Left ventricle myocardium inferior (tissue), 1 donor: ENCODE measurements around the gene BPIFB3. TPM values are rescaled to one million over a fixed set of nuclear protein-coding genes. Genes with fewer than 3 reads are reported as not detected.

Experiments used
- DNase-seq: peaks from one replicate; pipeline ENCODE4 v3.0.0-alpha.2; 2020
- H3K27ac ChIP-seq: fragments of 200-600 bp; replicated peaks from 2 replicates; pipeline ENCODE4 v1.8.0; 2021
- H3K27me3 ChIP-seq: fragments of 200-600 bp; 2 replicates; pipeline ENCODE4 v1.8.0; 2021; ENCODE audit warnings: low read depth
- H3K36me3 ChIP-seq: fragments of 200-600 bp; 2 replicates; pipeline ENCODE4 v1.8.0; 2021
- H3K4me1 ChIP-seq: fragments of 200-600 bp; 2 replicates; pipeline ENCODE4 v1.8.0; 2021
- H3K4me3 ChIP-seq: fragments of 200-600 bp; 2 replicates; pipeline ENCODE4 v1.8.0; 2021; ENCODE audit warnings: mild to moderate bottlenecking, moderate library complexity
- H3K9me3 ChIP-seq: fragments of 200-600 bp; replicated peaks from 2 replicates; pipeline ENCODE4 v1.8.0; 2021
- CTCF ChIP-seq: fragments of 200-600 bp; IDR thresholded peaks from 2 replicates; pipeline ENCODE4 v1.8.0; 2021; ENCODE audit warnings: antibody characterized with exemption, mild to moderate bottlenecking, borderline replicate concordance
- intact Hi-C: fragments of 100-400 bp; cut with micrococcal nuclease; formaldehyde crosslinking; loops from one replicate; pipeline ENCODE4 v1.11.0; 2022
- total RNA-seq: library from RNA; stranded (reverse); fragmentation: NEBNext Ultra II Directional; extraction: Animal tissue kit (Norgen Biotek cat#: 25700); gene quantifications from one replicate; pipeline ENCODE4 v1.2.1, GENCODE V29; 2021
- donor health status: DM: no; HTN: yes; CAD: no; lungs with severe emphysema.

BPIFB3 gene
- total RNA-seq, 1 donor from 2014 or later = not detected

DNA sequence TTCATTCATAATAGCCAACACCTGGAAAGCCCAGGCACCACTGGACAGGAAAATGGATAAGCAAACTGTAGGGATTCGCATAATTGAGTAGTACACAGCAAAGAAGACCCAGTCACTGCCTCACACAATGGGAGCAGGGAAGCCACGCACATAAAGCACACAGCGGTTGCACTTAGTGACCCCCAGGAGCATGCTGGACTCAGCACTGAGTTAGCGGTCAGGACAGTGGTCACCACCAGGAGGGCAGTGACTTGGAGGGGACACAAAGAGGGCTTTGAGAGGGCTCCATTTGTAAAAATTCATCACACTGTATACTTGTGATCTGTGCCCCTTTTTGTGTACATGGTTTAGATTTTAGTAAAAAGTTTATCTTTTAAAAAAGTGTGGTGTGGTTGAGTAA lies 2.4 kb upstream of the BPIFB3 start:
- H3K27ac ChIP-seq = no peak overlapping the region
- no peaks in the 10 kb centered on the region for H3K36me3 ChIP-seq
- no peaks in the 10 kb centered on the region for H3K4me1 ChIP-seq
- H3K27me3 ChIP-seq = peaks cover 24% of the 10 kb centered on the region
- intact Hi-C loops = no loop called here
- no peak for DNase-seq
- H3K9me3 ChIP-seq = peaks cover 6% of the 10 kb centered on the region
- no peak overlapping the region for H3K4me3 ChIP-seq
- no peak for TF ChIP-seq CTCF

GRCh38 chr20:33054381-33054780 lies 678 bp downstream of the BPIFB3 start:
- Histone ChIP-seq H3K4me3 (no peak overlapping the region), H3K36me3 (no peaks in the 10 kb centered on the region), H3K27me3 (peaks cover 24% of the 10 kb centered on the region), H3K27ac (no peak overlapping the region), H3K9me3 (no peaks in the 10 kb centered on the region), H3K4me1 (no peaks in the 10 kb centered on the region)
- intact Hi-C loops = no loop called here
- no peak for DNase-seq
- TF ChIP-seq CTCF = no peak

- TF ChIP-seq CTCF = no peak
- H3K4me1 ChIP-seq = no peaks in the 10 kb centered on the region
- no peaks in the 10 kb centered on the region for H3K9me3 ChIP-seq
- DNase-seq = no peak
- intact Hi-C loops = no loop called here
- no peaks in the 10 kb centered on the region for H3K36me3 ChIP-seq
- no peak overlapping the region for H3K4me3 ChIP-seq
- H3K27me3 ChIP-seq = peaks cover 27% of the 10 kb centered on the region
- H3K27ac ChIP-seq = no peak overlapping the region
Measured at GRCh38 chr20:33054791-33055190, 1.1 kb downstream of the BPIFB3 start.

GRCh38 chr20:33059136-33059535 lies 5.4 kb downstream of the BPIFB3 start:
- Histone ChIP-seq H3K4me3 (no peak overlapping the region), H3K9me3 (no peaks in the 10 kb centered on the region), H3K27me3 (peaks cover 21% of the 10 kb centered on the region), H3K36me3 (no peaks in the 10 kb centered on the region), H3K27ac (no peak overlapping the region), H3K4me1 (no peaks in the 10 kb centered on the region)
- DNase-seq = no peak
- TF ChIP-seq CTCF = no peak
- intact Hi-C loops = no loop called here

DNA sequence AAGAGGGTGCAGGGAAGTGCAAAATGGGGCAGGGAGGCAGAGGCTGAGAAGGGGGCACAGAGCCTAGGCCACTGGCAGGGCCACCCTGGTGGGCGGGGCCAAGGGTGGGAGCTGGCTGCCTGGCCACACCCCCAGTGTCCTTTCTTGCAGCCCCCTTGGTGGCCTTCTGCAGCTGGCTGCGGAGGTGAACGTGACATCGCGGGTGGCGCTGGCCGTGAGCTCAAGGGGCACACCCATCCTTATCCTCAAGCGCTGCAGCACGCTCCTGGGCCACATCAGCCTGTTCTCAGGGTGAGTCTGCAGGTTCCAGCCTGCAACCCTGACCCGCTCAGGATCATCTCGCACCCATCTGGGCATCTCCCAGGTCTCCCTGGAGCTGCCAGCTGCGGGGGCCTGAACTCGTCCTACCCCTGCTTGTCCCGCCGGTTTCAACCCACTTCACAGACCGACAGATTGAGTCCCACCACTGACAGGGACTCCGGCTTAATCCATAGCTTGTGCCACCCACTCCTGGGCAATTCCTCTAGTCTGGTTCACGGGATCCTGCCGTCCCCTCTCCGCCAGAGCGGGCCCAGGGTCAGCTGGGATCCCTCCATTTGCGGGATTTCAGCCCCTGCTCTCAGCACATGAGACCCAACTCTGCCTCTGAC lies 6.2 kb downstream of the BPIFB3 start:
- no peaks in the 10 kb centered on the region for H3K36me3 ChIP-seq
- no peak overlapping the region for H3K27ac ChIP-seq
- intact Hi-C loops = no loop called here
- DNase-seq = no peak
- no peaks in the 10 kb centered on the region for H3K4me1 ChIP-seq
- H3K9me3 ChIP-seq = no peaks in the 10 kb centered on the region
- H3K4me3 ChIP-seq = no peak overlapping the region
- TF ChIP-seq CTCF = no peak
- peaks cover 17% of the 10 kb centered on the region for H3K27me3 ChIP-seq

DNA sequence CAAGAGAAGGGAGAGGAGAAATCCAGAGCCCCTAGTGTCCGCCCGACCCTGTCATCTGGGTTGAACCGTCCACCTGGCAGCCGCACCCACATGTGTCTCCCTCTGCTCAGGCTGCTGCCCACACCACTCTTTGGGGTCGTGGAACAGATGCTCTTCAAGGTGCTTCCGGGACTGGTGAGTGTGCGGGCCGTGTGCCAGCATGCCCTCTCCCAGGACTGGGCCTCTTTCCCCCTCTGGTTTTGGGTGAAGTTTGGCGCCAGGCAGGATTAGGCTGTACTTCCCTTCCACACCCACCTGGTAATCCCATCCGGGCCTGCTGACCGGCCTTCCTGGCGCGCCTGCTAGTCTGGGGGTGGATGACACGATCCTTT lies 7.9 kb downstream of the BPIFB3 start:
- H3K4me3 ChIP-seq = no peak overlapping the region
- no peak overlapping the region for H3K27ac ChIP-seq
- H3K9me3 ChIP-seq = no peaks in the 10 kb centered on the region
- H3K4me1 ChIP-seq = no peaks in the 10 kb centered on the region
- peaks cover 7% of the 10 kb centered on the region for H3K27me3 ChIP-seq
- no peaks in the 10 kb centered on the region for H3K36me3 ChIP-seq
- no peak for DNase-seq
- intact Hi-C loops = no loop called here
- no peak for TF ChIP-seq CTCF
